ENCODE measurements around the gene IL3. TPM values are rescaled to one million over a fixed set of nuclear protein-coding genes. Genes with fewer than 3 reads are reported as not detected.

The IL3 gene
- total and polyA plus RNA-seq, 2 of the 4 experiments (the other 2 are of a cell fraction) = not detected

DNA sequence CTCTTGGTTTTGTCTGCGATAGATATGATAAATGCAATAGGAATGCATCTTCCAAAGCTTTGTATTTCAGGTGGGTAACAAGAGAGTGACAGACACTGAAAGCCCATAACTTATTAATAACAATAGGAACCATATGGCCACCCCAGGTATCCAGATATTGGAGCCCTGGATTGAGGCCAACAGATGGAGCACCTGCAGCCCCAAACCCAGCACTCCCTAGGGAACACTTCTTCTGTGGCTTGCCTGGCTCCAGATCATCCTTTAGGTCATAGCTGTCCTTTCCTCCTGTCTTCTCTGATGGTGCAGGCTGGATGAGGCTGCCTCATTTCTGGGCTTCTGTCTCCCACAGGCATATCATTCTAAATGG lies 5.0 kb upstream of the IL3 start:
- intact Hi-C loops (cut with micrococcal nuclease) (no loop called here), dilution Hi-C loops (cut with HindIII; ENCODE audit: low sequenced_read_pairs, unreplicated experiment) (no loop called here), in situ Hi-C loops (cut with MboI; ENCODE audit: low sequenced_read_pairs) (no loop called here)
- Histone ChIP-seq H3K4me3 (ENCODE audit: insufficient read depth, low read depth, low read length) (no peak overlapping the region), H3K27me3 (ENCODE audit: control insufficient read depth, insufficient read depth, low read length) (peaks cover 43% of the 10 kb centered on the region), H3K36me3 (ENCODE audit: control insufficient read depth, insufficient read depth, low read length) (no peaks in the 10 kb centered on the region), H2BK20ac (ENCODE audit: low read depth, low read length) (no peak overlapping the region), H3K9me3 (ENCODE audit: control insufficient read depth, insufficient read depth, low read length) (no peaks in the 10 kb centered on the region), H3K9ac (ENCODE audit: low read depth, low read length) (no peak overlapping the region), H4K5ac (ENCODE audit: low read depth, low read length) (no peak overlapping the region), H3K18ac (ENCODE audit: low read depth, low read length) (no peak overlapping the region), H3K4me1 (ENCODE audit: control insufficient read depth, insufficient read depth, low read length) (no peaks in the 10 kb centered on the region), H2BK15ac (ENCODE audit: low read depth, low read length) (no peak overlapping the region), H3K27ac (ENCODE audit: insufficient read depth, low read length) (no peak overlapping the region), H3K14ac (replicated peaks; ENCODE audit: low read depth, low read length) (no peak overlapping the region), H3K9me1 (ENCODE audit: insufficient read depth, low read length) (no peaks in the 10 kb centered on the region), H2BK5ac (ENCODE audit: low read depth, low read length, poor library complexity, severe bottlenecking) (no peak overlapping the region), H3K56ac (ENCODE audit: extremely low read depth, insufficient read depth, low read length) (no peak overlapping the region), H2BK120ac (ENCODE audit: low read depth, low read length) (no peak overlapping the region), H3K4ac (ENCODE audit: low read depth, low read length) (no peak overlapping the region), H2AFZ (replicated peaks; ENCODE audit: low read length, poor library complexity) (no peak overlapping the region), H4K8ac (ENCODE audit: low read depth in 2 of 2, low read length in 2 of 2) (no peak overlapping the region), H2AK5ac (ENCODE audit: low read depth, low read length) (no peak overlapping the region), H2AK9ac (replicated peaks; ENCODE audit: low read depth, low read length, poor library complexity) (no peak overlapping the region), H4K91ac (ENCODE audit: insufficient read depth, low read depth, low read length) (no peak overlapping the region), H3K4me2 (ENCODE audit: low read depth, low read length) (no peak overlapping the region), H3K23ac (ENCODE audit: low read depth, low read length) (no peak overlapping the region), H4K20me1 (ENCODE audit: insufficient read depth, low read length) (no peaks in the 10 kb centered on the region), H3K79me1 (ENCODE audit: low read depth in 1 of 2, low read length in 2 of 2) (no peaks in the 10 kb centered on the region)
- ChIA-PET CTCF (no interaction called here), POLR2A (ENCODE audit: unreplicated experiment) (no interaction called here)
- no CpG with 5 or more reads among the region's 1 CpG for WGBS, 2 experiments (ENCODE audit: extremely low coverage in 2 of 2, insufficient read length in 1 of 2)
- BruUV-seq (replicated peaks) = no TSS peak
- ATAC-seq (ENCODE audit: low read depth) (no peak), DNase-seq (no peak)
- TF ChIP-seq BHLHE40 (IDR thresholded peaks at IDR 0.05; ENCODE audit: low read depth, low read length) (no peak), CHD1 (IDR thresholded peaks at IDR 0.05; ENCODE audit: low read depth, low read length) (no peak), RAD21 (IDR thresholded peaks at IDR 0.05; ENCODE audit: low read length) (no peak), CEBPB (IDR thresholded peaks at IDR 0.05; ENCODE audit: low read depth, low read length) (no peak), MAZ (IDR thresholded peaks at IDR 0.05; ENCODE audit: borderline replicate concordance, low read depth, low read length) (no peak), MXI1 (IDR thresholded peaks at IDR 0.05; ENCODE audit: borderline replicate concordance, low read depth, low read length) (no peak), SMC3 (IDR thresholded peaks at IDR 0.05; ENCODE audit: low read depth, low read length) (no peak), RCOR1 (IDR thresholded peaks at IDR 0.05; ENCODE audit: insufficient replicate concordance, low read length) (no peak)
- TF ChIP-seq, protein P1, sequence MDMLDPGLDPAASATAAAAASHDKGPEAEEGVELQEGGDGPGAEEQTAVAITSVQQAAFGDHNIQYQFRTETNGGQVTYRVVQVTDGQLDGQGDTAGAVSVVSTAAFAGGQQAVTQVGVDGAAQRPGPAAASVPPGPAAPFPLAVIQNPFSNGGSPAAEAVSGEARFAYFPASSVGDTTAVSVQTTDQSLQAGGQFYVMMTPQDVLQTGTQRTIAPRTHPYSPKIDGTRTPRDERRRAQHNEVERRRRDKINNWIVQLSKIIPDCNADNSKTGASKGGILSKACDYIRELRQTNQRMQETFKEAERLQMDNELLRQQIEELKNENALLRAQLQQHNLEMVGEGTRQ (IDR thresholded peaks at IDR 0.05; ENCODE audit: low read depth, low read length) = no peak
- TF ChIP-seq, protein P2, sequence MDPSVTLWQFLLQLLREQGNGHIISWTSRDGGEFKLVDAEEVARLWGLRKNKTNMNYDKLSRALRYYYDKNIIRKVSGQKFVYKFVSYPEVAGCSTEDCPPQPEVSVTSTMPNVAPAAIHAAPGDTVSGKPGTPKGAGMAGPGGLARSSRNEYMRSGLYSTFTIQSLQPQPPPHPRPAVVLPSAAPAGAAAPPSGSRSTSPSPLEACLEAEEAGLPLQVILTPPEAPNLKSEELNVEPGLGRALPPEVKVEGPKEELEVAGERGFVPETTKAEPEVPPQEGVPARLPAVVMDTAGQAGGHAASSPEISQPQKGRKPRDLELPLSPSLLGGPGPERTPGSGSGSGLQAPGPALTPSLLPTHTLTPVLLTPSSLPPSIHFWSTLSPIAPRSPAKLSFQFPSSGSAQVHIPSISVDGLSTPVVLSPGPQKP (IDR thresholded peaks at IDR 0.05; ENCODE audit: borderline replicate concordance, low read depth, low read length) = no peak
- TF ChIP-seq, protein P3, sequence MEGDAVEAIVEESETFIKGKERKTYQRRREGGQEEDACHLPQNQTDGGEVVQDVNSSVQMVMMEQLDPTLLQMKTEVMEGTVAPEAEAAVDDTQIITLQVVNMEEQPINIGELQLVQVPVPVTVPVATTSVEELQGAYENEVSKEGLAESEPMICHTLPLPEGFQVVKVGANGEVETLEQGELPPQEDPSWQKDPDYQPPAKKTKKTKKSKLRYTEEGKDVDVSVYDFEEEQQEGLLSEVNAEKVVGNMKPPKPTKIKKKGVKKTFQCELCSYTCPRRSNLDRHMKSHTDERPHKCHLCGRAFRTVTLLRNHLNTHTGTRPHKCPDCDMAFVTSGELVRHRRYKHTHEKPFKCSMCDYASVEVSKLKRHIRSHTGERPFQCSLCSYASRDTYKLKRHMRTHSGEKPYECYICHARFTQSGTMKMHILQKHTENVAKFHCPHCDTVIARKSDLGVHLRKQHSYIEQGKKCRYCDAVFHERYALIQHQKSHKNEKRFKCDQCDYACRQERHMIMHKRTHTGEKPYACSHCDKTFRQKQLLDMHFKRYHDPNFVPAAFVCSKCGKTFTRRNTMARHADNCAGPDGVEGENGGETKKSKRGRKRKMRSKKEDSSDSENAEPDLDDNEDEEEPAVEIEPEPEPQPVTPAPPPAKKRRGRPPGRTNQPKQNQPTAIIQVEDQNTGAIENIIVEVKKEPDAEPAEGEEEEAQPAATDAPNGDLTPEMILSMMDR (conservative IDR thresholded peaks at IDR 0.05; ENCODE audit: low read depth, low read length) = no peak
